HepG2 (cell line): Measurements from ENCODE around the gene WDR91. TPM values are rescaled to one million over a fixed set of nuclear protein-coding genes. Genes with fewer than 3 reads are reported as not detected.

Experiments
- ATAC-seq: fragments of 200-7000 bp; cut with Tn5 transposase; 3 replicates; pipeline ENCODE4 v1.9.1; 2020; ENCODE audit warnings: mild to moderate bottlenecking, moderate library complexity
- BruUV-seq: library from RNA; stranded (reverse); fragments of 400-500 nt; replicated peaks from 2 replicates; lab custom pipeline; 2021; lab: Mats Ljungman, UMichigan
- CTCF ChIA-PET: fragments of 300-600 bp; formaldehyde crosslinking; extraction: SDS; loops from one replicate; lab custom pipeline; 2021; ENCODE audit warnings: low total read pairs, inconsistent platforms, low intra/inter-chr PET ratio; lab: Yijun Ruan, JAX
- POLR2A ChIA-PET: fragments of 350-600 bp; sonication (Branson Sonifier 250); formaldehyde crosslinking; loops from one replicate; lab custom pipeline; 2020; ENCODE audit warnings: antibody characterized with exemption, inconsistent platforms; lab: Yijun Ruan, JAX
- DNase-seq: peaks from one replicate; pipeline ENCODE4 v3.0.0-alpha.2; 2015; ENCODE audit warnings: low spot score
- FAIRE-seq: peaks from 3 replicates; lab custom pipeline; 2011; peaks lifted over from hg19 to GRCh38; lab: Jason Lieb, UNC
- H2AFZ ChIP-seq: one replicate; pipeline ENCODE4 v1.6.1; 2011; ENCODE audit warnings: low read length, inconsistent platforms
- H3K27ac ChIP-seq: fragments of 300-600 bp; 3 replicates; pipeline ENCODE4 v1.8.0; 2011; ENCODE audit warnings: mixed run types, mild to moderate bottlenecking, mixed read lengths, low read length, inconsistent platforms; ENCODE audit not compliant: insufficient read depth; ENCODE audit errors: extremely low read length
- H3K27me3 ChIP-seq, 2 experiments: fragments of 200-600 bp in 1 of 2; 2 replicates in 1 of 2; 3 replicates in 1 of 2; pipeline versions ENCODE4 v1.6.0 to v1.8.0; 2011; ENCODE audit warnings: low read length in 2 of 2, mild to moderate bottlenecking in 2 of 2, moderate library complexity in 2 of 2, inconsistent platforms in 1 of 2; ENCODE audit not compliant: insufficient read depth in 2 of 2, control insufficient read depth in 1 of 2
- H3K36me3 ChIP-seq, 2 experiments: fragments of 200-600 bp in 1 of 2; replicated peaks in 1 of 2; 2 replicates in 1 of 2; 3 replicates in 1 of 2; pipeline versions ENCODE4 v1.5.1 to v1.8.0; 2011; ENCODE audit warnings: low read length in 2 of 2, inconsistent platforms in 1 of 2; ENCODE audit not compliant: insufficient read depth in 2 of 2, control insufficient read depth in 1 of 2
- H3K4me1 ChIP-seq: 2 replicates; pipeline ENCODE4 v1.5.1; 2012; ENCODE audit warnings: low read length, inconsistent platforms; ENCODE audit not compliant: insufficient read depth
- H3K4me2 ChIP-seq: 2 replicates; pipeline ENCODE4 v1.6.0; 2011; ENCODE audit warnings: low read depth, low read length, inconsistent platforms
- H3K4me3 ChIP-seq, 3 experiments: fragments of 200-600 bp in 1 of 3; sonication (generic), shearing (Covaris generic) in 1 of 3; replicated peaks in 1 of 3; 2 replicates each; pipeline ENCODE4 v1.5.1; 2011 to 2016; ENCODE audit warnings: low read length in 3 of 3, inconsistent platforms in 2 of 3, low read depth in 2 of 3, mild to moderate bottlenecking in 2 of 3, control low read depth in 1 of 3, mixed read lengths in 1 of 3; ENCODE audit not compliant: insufficient read depth in 1 of 3
- H3K79me2 ChIP-seq: one replicate; pipeline ENCODE4 v1.6.1; 2011; ENCODE audit warnings: low read length, inconsistent platforms; ENCODE audit not compliant: insufficient read depth
- H3K9ac ChIP-seq: 2 replicates; pipeline ENCODE4 v1.6.0; 2011; ENCODE audit warnings: mild to moderate bottlenecking, low read depth, low read length, inconsistent platforms; ENCODE audit not compliant: insufficient read depth
- H3K9me3 ChIP-seq: 2 replicates; pipeline ENCODE4 v1.5.1; 2012; ENCODE audit warnings: mild to moderate bottlenecking, low read length
- H4K20me1 ChIP-seq: 2 replicates; pipeline ENCODE4 v1.6.0; 2011; ENCODE audit warnings: inconsistent platforms, mild to moderate bottlenecking, low read length, moderate library complexity; ENCODE audit not compliant: insufficient read depth
- DNMT1 ChIP-seq: sonication (generic); formaldehyde crosslinking; IDR thresholded peaks from 2 replicates; pipeline ENCODE4 v1.5.1; 2020; ENCODE audit warnings: mild to moderate bottlenecking, missing genetic modification reagents
- GFI1 ChIP-seq: sonication (generic); formaldehyde crosslinking; IDR thresholded peaks from 2 replicates; pipeline ENCODE4 v1.5.0; 2020; ENCODE audit warnings: missing genetic modification reagents, mild to moderate bottlenecking, borderline replicate concordance
- MED1 ChIP-seq: sonication (generic); formaldehyde crosslinking; IDR thresholded peaks from 2 replicates; pipeline ENCODE4 v1.4.0; 2020; ENCODE audit warnings: missing genetic modification reagents
- MEF2D ChIP-seq: sonication (generic); formaldehyde crosslinking; IDR thresholded peaks from 2 replicates; pipeline ENCODE4 v1.5.1; 2020; ENCODE audit warnings: mild to moderate bottlenecking, missing genetic modification reagents
- MYPOP ChIP-seq: sonication (generic); formaldehyde crosslinking; IDR thresholded peaks from 2 replicates; pipeline ENCODE4 v1.8.1; 2023; ENCODE audit warnings: mild to moderate bottlenecking, moderate library complexity, missing genetic modification reagents
- NFAT5 ChIP-seq: sonication (generic); formaldehyde crosslinking; IDR thresholded peaks from 2 replicates; pipeline ENCODE4 v1.4.0; 2020; ENCODE audit warnings: missing genetic modification reagents
- NFIB ChIP-seq: sonication (generic); formaldehyde crosslinking; IDR thresholded peaks from 2 replicates; pipeline ENCODE4 v1.9.0; 2021; ENCODE audit warnings: missing genetic modification reagents, mild to moderate bottlenecking, borderline replicate concordance
- NFYC ChIP-seq: IDR thresholded peaks from 2 replicates; pipeline ENCODE4 v1.6.1; 2016; ENCODE audit warnings: missing genetic modification reagents, missing compliant biosample characterization
- SAP130 ChIP-seq: IDR thresholded peaks from 2 replicates; pipeline ENCODE4 v1.6.1; 2016; ENCODE audit warnings: low read depth
- YY1 ChIP-seq: IDR thresholded peaks from 2 replicates; pipeline ENCODE4 v1.6.1; 2011; ENCODE audit warnings: low read length, low read depth, moderate library complexity, mild to moderate bottlenecking; ENCODE audit not compliant: insufficient read depth, insufficient replicate concordance
- ZNF335 ChIP-seq: sonication (generic); formaldehyde crosslinking; IDR thresholded peaks from 2 replicates; pipeline ENCODE4 v1.4.0; 2020; ENCODE audit warnings: missing genetic modification reagents
- ZNF619 ChIP-seq: sonication (generic); formaldehyde crosslinking; IDR thresholded peaks from 2 replicates; pipeline ENCODE4 v1.4.0; 2020; ENCODE audit warnings: mild to moderate bottlenecking, missing genetic modification reagents
- ZNF761 ChIP-seq: sonication (generic); formaldehyde crosslinking; conservative IDR thresholded peaks from 2 replicates; pipeline ENCODE4 v1.4.0; 2020; ENCODE audit warnings: mild to moderate bottlenecking, missing genetic modification reagents
- WGBS: methylation state at CpG from one replicate; pipeline ENCODE4 v1.1.6; 2017; ENCODE audit warnings: low lambda C conversion rate; 5-methylcytosine and 5-hydroxymethylcytosine counted together
- in situ Hi-C: cut with HindIII; loops from 2 replicates; pipeline ENCODE4 v1.10.0; 2017; ENCODE audit warnings: low pct_unique_long_range_greater_than_20kb; ENCODE audit not compliant: extremely low pct_ligation_motif_present
- intact Hi-C: fragments of 100-400 bp; cut with micrococcal nuclease; formaldehyde crosslinking; loops from one replicate; pipeline ENCODE4 v1.10.0; 2022; ENCODE audit not compliant: unreplicated experiment
- polyA plus RNA-seq, 8 experiments: library from polyadenylated mRNA; depleted of rRNA in 3 of 8; stranded (reverse) in 7 of 8; unstranded in 1 of 8; fragments of >200 nt; fragmentation: Illumina TruSeq in 4 of 8; extraction: Trizol in 4 of 8; gene quantifications; 2 replicates each; pipeline versions ENCODE4 v1.2.1 to v1.2.3, GENCODE V29; 2011 to 2016; ENCODE audit warnings: low read depth in 4 of 8, missing spikeins in 1 of 8, mixed read lengths in 1 of 8; ENCODE audit not compliant: insufficient read depth in 1 of 8
- total RNA-seq, 5 experiments: library from RNA; depleted of rRNA; stranded (reverse); fragments of >200 nt; fragmentation: Illumina TruSeq; extraction: Trizol; gene quantifications; 2 replicates each; pipeline ENCODE4 v1.2.3, GENCODE V29; 2016; ENCODE audit warnings: low read depth in 1 of 5

Gene WDR91
- total and polyA plus RNA-seq, 2 of the 13 experiments (the other 11 are each of a cell fraction or from before 2014, with no cell fraction given): 11.6 to 12.1 TPM

GRCh38 chr7:135240441-135240840 is 29.1 kb upstream of the WDR91 start:
- POLR2A ChIA-PET: no interaction called here
- TF ChIP-seq ZNF335 (no peak), YY1 (no peak), NFAT5 (no peak), SAP130 (CRISPR knock-in tag) (no peak), ZNF761 (CRISPR knock-in tag) (no peak), NFIB (CRISPR knock-in tag) (no peak), NFYC (no peak), MEF2D (CRISPR knock-in tag) (no peak), GFI1 (CRISPR knock-in tag) (no peak), MYPOP (CRISPR knock-in tag) (no peak), MED1 (CRISPR knock-in tag) (no peak), DNMT1 (CRISPR knock-in tag) (no peak), ZNF619 (CRISPR knock-in tag) (no peak)
- Histone ChIP-seq H3K36me3 (no peaks in the 10 kb centered on the region), H2AFZ (no peak overlapping the region), H3K27ac (no peak overlapping the region), H3K4me1 (no peaks in the 10 kb centered on the region), H3K4me3 (no peak overlapping the region), H3K4me2 (no peak overlapping the region), H3K79me2 (no peaks in the 10 kb centered on the region), H4K20me1 (no peaks in the 10 kb centered on the region), H3K9me3 (no peaks in the 10 kb centered on the region), H3K9ac (no peak overlapping the region), H3K27me3 (peaks cover 2 to 10% of the 10 kb centered on the region in 2 experiments; a peak in 2 of 5 replicates)
- in situ Hi-C loops (no loop called here), intact Hi-C loops (no loop called here)
- DNase-seq (no peak), FAIRE-seq (no peak), ATAC-seq (no peak)
- CTCF ChIA-PET: no interaction called here
- no TSS peak for BruUV-seq
- 21% methylated on average over 8 of the region's 9 CpGs for WGBS
